GM19397 (cell line): ENCODE measurements around the gene LAMTOR3.

Source experiments
- ATAC-seq: cut with Tn5 transposase; IDR thresholded peaks from one replicate; pipeline ENCODE4 v1.9.1; 2021; ENCODE audit warnings: mild to moderate bottlenecking, moderate library complexity; ENCODE audit not compliant: unreplicated experiment

LAMTOR3 gene

GRCh38 chr4:99894161-99894997, at the start of gene LAMTOR3:
TSS of gene LAMTOR3 (minus strand) at chr4:99894427. CDS start at chr4:99893963, 464 bp downstream.
- peak; percentile 100 for ATAC-seq

DNA sequence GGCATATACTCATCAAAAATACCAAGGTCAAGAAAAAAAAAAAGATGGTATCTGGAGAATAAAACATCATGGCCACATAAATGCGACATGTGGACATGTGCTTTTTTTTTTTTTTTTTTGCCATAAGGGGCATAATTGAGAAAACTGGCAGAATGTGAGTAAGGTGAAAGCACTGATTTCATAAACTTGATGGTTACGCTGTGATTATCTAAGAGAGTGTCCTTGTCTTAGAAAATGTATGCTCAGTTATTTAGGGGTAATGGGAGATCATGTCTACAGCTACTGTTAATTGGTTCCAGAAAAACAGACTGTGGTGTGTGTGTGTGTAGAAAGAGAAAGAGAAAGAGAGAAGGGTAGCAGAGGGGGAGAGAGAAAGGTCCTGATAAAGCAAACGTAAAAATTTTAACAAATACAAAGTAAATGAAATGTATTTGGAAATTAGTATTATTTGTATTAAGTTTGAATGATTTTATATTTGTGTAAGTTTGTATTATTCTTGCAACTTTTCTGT, 44.1 kb upstream of the LAMTOR3 start:
- no peak for ATAC-seq

- ATAC-seq = no peak
Measured at GRCh38 chr4:99934891-99935290, 40.7 kb upstream of the LAMTOR3 start.

GRCh38 chr4:99927566-99927965, 33.3 kb upstream of the LAMTOR3 start:
- no peak for ATAC-seq

- ATAC-seq = no peak
Measured at GRCh38 chr4:99921174-99921573, 26.9 kb upstream of the LAMTOR3 start.

DNA sequence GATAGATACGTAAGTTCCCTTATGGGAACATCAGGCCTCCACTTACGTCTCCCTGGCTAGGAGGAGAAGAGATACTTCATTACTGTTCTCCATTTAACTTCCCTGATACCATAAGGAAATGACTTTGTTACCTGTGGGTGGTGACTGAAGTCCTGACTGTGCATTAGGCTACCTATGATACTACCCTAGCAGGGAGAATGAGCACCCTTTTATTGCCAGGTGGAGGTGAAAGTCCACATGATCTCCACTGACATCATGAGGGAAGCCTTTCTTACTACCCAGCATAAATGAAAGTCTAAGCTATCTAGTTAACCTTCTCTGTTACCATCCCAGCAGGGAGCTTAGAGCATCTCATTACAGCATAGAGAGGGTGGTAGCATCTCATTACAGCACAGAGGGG, 24.4 kb upstream of the LAMTOR3 start:
- ATAC-seq = no peak

DNA sequence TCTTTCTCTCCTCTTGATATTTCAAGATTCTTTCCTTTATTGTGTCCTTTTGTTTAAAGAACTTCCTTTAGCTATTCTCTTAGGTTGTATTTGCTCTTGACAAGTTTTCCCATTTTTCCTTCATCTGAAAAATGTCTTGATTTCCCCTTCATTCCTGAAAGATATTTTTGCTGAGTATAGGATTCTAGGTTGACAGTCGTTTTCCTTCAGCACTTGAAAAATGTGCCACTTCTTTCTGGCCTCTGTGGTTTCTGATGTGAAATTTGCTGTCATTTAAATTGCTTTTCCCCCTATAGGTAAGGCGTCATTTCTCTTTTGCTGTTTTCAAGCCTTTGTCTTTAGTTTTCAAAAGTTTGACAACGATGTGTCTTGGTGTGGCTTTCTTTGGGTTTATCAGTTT, 23.3 kb upstream of the LAMTOR3 start:
- no peak for ATAC-seq

GRCh38 chr4:99915449-99915848, 21.2 kb upstream of the LAMTOR3 start:
- no peak for ATAC-seq

GRCh38 chr4:99894998-99895397, 771 bp upstream of the LAMTOR3 start:
- no peak for ATAC-seq

GRCh38 chr4:99893839-99894160, 427 bp downstream of the LAMTOR3 start:
- ATAC-seq = no peak

DNA sequence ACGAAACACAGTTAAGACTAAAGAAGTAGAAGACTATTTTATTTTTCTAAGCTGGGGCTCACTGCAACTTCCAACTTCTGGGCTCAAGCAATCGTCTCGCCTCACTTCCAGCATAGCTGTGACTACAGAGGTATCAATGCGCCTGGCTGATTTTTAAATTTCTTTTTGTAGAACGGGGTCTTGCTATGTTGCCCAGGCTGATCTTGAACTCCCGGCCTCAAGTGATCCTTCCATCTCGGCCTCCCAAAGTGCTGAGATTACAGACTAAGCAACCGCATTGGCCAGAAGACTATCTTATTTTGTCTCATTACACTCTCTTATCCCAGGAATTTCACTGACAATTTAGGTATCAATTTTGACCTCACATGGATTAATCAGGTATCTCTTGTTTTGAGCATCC, 1.2 kb downstream of the LAMTOR3 start:
- ATAC-seq = no peak

- ATAC-seq = no peak
Measured at GRCh38 chr4:99891351-99891750, 2.9 kb downstream of the LAMTOR3 start.

- no peak for ATAC-seq
Measured at GRCh38 chr4:99887837-99888236, 6.4 kb downstream of the LAMTOR3 start.

GRCh38 chr4:99886146-99886545, 8.1 kb downstream of the LAMTOR3 start:
- ATAC-seq = no peak

- ATAC-seq = no peak
Measured at GRCh38 chr4:99885687-99886086, 8.5 kb downstream of the LAMTOR3 start.

- ATAC-seq = no peak
Measured at GRCh38 chr4:99885063-99885664, 9.1 kb downstream of the LAMTOR3 start.

- no peak for ATAC-seq
Measured at GRCh38 chr4:99879458-99879857, 14.8 kb downstream of the LAMTOR3 start.

DNA sequence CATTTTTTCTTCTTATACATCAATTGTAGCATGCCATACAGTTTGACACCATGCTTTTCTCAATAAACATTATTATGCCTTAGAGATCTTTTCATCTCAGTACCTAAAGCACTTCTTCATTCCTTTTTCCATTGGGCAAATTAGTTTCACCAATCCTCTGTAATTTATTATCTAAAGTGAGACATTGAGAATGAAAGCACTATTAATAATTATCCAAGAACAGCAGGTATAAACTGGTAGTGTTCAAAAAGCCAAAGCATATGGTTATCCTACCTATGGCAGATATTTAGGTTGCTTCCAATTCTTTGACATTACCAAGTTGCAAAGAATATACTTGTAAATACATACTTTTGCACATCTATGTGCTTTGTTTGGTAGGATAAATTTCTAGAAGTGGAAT, 15.6 kb downstream of the LAMTOR3 start:
- no peak for ATAC-seq

DNA sequence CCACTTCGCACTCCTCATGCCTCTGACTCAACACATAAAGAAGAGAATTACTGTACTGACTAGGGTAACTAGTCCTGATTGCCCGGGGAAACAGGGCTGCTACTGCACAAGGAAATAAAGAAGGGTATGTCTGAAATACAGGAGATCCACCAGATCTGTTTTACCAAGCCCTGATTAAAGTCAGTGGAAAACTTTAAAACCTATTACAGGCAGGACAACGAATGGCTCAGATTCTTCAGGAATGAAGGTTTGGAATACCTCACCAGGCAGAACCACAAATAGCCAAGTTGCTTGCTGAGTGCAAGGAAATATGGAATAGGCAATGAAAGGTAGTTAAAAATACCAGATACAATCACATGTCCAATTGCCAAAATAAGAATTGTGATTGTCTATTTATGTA, 17.3 kb downstream of the LAMTOR3 start:
- ATAC-seq = no peak

GRCh38 chr4:99875071-99875470, 19.2 kb downstream of the LAMTOR3 start:
- ATAC-seq = no peak

DNA sequence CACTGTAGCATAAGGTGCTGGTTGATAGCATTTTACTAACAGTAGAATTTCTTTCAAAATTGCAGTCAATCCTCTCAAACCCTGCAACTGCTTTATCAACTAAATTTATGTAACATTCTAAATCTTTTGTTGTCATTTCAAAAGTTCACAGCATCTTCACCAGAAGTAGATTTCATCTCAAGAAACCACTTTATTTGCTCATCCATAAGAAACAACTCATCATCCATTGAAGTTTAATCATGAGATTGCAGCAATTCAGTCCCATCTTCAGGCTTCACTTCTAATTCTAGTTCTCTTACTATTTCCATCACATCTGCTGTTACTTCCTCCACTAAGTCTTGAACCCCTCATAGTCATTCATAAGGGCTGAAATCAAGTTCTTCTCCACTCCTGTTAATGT, 21.7 kb downstream of the LAMTOR3 start:
- ATAC-seq = no peak

DNA sequence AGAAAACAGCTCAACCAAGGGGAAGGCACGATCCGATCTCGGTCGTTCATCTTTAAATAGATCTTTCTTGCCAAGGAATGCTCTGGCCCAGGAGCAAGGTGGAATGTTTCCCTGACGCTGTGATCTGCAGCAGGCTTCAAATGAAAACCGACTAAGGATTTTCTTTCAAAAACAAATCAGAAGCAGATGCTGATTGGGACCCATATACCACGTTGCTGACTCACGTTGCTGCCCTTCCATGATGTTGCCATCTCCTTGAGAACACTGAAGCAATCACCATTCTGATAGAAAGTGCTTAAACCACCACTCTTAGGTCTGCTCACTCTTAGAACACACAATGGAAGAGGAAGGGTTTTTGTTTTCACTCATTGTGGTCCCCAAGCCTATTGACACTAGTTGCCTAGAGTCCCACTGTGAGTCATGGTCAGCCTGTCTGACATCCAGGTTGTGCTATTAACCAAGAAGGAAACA, 26.1 kb downstream of the LAMTOR3 start:
- ATAC-seq = no peak
